NT2/D1 (cell line): ENCODE data around the gene COG4.
A peak's percentile ranks its signal among the peaks of the same experiment; 100 is the strongest.
"Not testable (repeated sequence)": the region's sequence is repeated elsewhere in the genome, so short reads cannot be mapped to it uniquely, and the experiment has no call there.

Experiments
- DNase-seq: peaks from one replicate; pipeline ENCODE4 v3.0.0-alpha.2; 2011; ENCODE audit warnings: low read depth, low spot score
- H3K27me3 ChIP-seq: 2 replicates; pipeline ENCODE4 v1.6.0; 2011; ENCODE audit warnings: mild to moderate bottlenecking; ENCODE audit not compliant: insufficient read length, insufficient read depth
- H3K36me3 ChIP-seq: 2 replicates; pipeline ENCODE4 v1.6.1; 2011; ENCODE audit warnings: mild to moderate bottlenecking, low read length, mixed read lengths; ENCODE audit not compliant: insufficient read depth, insufficient read length
- H3K4me1 ChIP-seq: 2 replicates; pipeline ENCODE4 v1.5.1; 2011; ENCODE audit not compliant: insufficient read depth, insufficient read length
- H3K4me3 ChIP-seq: 2 replicates; pipeline ENCODE4 v1.5.1; 2011; ENCODE audit warnings: low read depth; ENCODE audit not compliant: insufficient read length
- H3K9ac ChIP-seq: 2 replicates; pipeline ENCODE4 v1.6.0; 2011; ENCODE audit warnings: low read depth; ENCODE audit not compliant: insufficient read length
- H3K9me3 ChIP-seq: 2 replicates; pipeline ENCODE4 v1.5.1; 2011; ENCODE audit warnings: mild to moderate bottlenecking, low read length; ENCODE audit not compliant: insufficient read depth
- SUZ12 ChIP-seq: IDR thresholded peaks from 2 replicates; pipeline ENCODE4 v1.6.1; 2011; ENCODE audit not compliant: insufficient read length, insufficient read depth; ENCODE audit errors: extremely low read depth
- YY1 ChIP-seq: IDR thresholded peaks from 2 replicates; pipeline ENCODE4 v1.6.1; 2011; ENCODE audit not compliant: insufficient read length, insufficient read depth
- ZNF274 ChIP-seq: IDR thresholded peaks from 2 replicates; pipeline ENCODE4 v1.6.1; 2011; ENCODE audit warnings: mild to moderate bottlenecking, low read depth, low read length

COG4 gene

GRCh38 chr16:70527315-70527996, 4.1 kb upstream of the COG4 start:
- DNase-seq = no peak
- Histone ChIP-seq H3K36me3 (peaks cover 71% of the 10 kb centered on the region), H3K4me1 (peaks cover 4% of the 10 kb centered on the region), H3K4me3 (no peak overlapping the region), H3K27me3 (no peaks in the 10 kb centered on the region), H3K9me3 (no peaks in the 10 kb centered on the region), H3K9ac (no peak overlapping the region)
- no peak for TF ChIP-seq ZNF274
- no peak for TF ChIP-seq YY1
- TF ChIP-seq SUZ12 = no peak

GRCh38 chr16:70526403-70526802, 3.0 kb upstream of the COG4 start:
- H3K36me3 ChIP-seq = peaks cover 61% of the 10 kb centered on the region
- H3K4me1 ChIP-seq = peaks cover 4% of the 10 kb centered on the region
- DNase-seq = no peak
- no peak for TF ChIP-seq YY1
- TF ChIP-seq SUZ12 = no peak
- no peak for TF ChIP-seq ZNF274
- peak overlapping the region; percentile 14 for H3K9ac ChIP-seq
- no peaks in the 10 kb centered on the region for H3K27me3 ChIP-seq
- no peak overlapping the region for H3K4me3 ChIP-seq
- H3K9me3 ChIP-seq = no peaks in the 10 kb centered on the region

- H3K27me3 ChIP-seq, H3K4me1 ChIP-seq, DNase-seq, H3K9me3 ChIP-seq: not testable (repeated sequence)
- Histone ChIP-seq H3K36me3 (peaks cover 44% of the 10 kb centered on the region), H3K9ac (peak overlapping the region; percentile 98), H3K4me3 (peak overlapping the region; percentile 99)
Observed at GRCh38 chr16:70524399-70524825, 1.1 kb upstream of the COG4 start.

- no peak for DNase-seq
- Histone ChIP-seq H3K9me3 (no peaks in the 10 kb centered on the region), H3K4me1 (peaks cover 2% of the 10 kb centered on the region), H3K27me3 (no peaks in the 10 kb centered on the region), H3K36me3 (peaks cover 39% of the 10 kb centered on the region), H3K4me3 (peak within 1 kb of the TSS; percentile 99), H3K9ac (peak within 1 kb of the TSS; percentile 98)
- TF ChIP-seq YY1 (peak; percentile 22), SUZ12 (no peak)
Observed at GRCh38 chr16:70523743-70524398, 517 bp upstream of the COG4 start, which contains the start of gene SF3B3. Gene SF3B3, plus strand, starts transcription at chr16:70523816. Its CDS starts 2,841 bp downstream, at chr16:70526657.

GRCh38 chr16:70522216-70523075, 908 bp downstream of the COG4 start:
- no peak for DNase-seq

GRCh38 chr16:70520612-70521297, 2.6 kb downstream of the COG4 start:
- TF ChIP-seq ZNF274 = no peak
- no peak for TF ChIP-seq SUZ12
- no peak for TF ChIP-seq YY1
- H3K27me3 ChIP-seq = no peaks in the 10 kb centered on the region
- H3K4me1 ChIP-seq = no peaks in the 10 kb centered on the region
- H3K9ac ChIP-seq = no peak overlapping the region
- no peaks in the 10 kb centered on the region for H3K9me3 ChIP-seq
- no peak overlapping the region for H3K4me3 ChIP-seq
- H3K36me3 ChIP-seq = peaks cover 40% of the 10 kb centered on the region
- DNase-seq = no peak

More at GRCh38 chr16:70522216-70523075, 908 bp downstream of the COG4 start:
- Histone ChIP-seq H3K9me3 (no peaks in the 10 kb centered on the region), H3K4me1 (no peaks in the 10 kb centered on the region), H3K27me3 (no peaks in the 10 kb centered on the region), H3K36me3 (peaks cover 40% of the 10 kb centered on the region), H3K9ac (peak overlapping the region; percentile 98), H3K4me3 (peak overlapping the region; percentile 99)
- TF ChIP-seq YY1 = no peak
- no peak for TF ChIP-seq SUZ12
- TF ChIP-seq ZNF274 = no peak

- TF ChIP-seq YY1 (no peak), SUZ12 (no peak), ZNF274 (no peak)
- Histone ChIP-seq H3K27me3 (no peaks in the 10 kb centered on the region), H3K36me3 (peaks cover 93% of the 10 kb centered on the region), H3K9me3 (no peaks in the 10 kb centered on the region), H3K4me1 (no peaks in the 10 kb centered on the region), H3K4me3 (no peak overlapping the region), H3K9ac (no peak overlapping the region)
- no peak for DNase-seq
Observed at GRCh38 chr16:70512456-70512855, 10.9 kb downstream of the COG4 start.
